Vagina (tissue), 2 donors: ENCODE data around the gene CADPS.

Experiments
- POLR2A ChIP-seq, 2 donors: fragments of 450-650 bp; IDR thresholded peaks; one replicate each; pipeline ENCODE4 v1.6.1; 2017; ENCODE audit warnings: antibody characterized with exemption in 2 of 2, mild to moderate bottlenecking in 2 of 2, moderate library complexity in 2 of 2
- POLR2AphosphoS5 ChIP-seq, 2 donors: sonication (generic); formaldehyde crosslinking; IDR thresholded peaks; one replicate each; pipeline ENCODE4 v1.9.0; 2017; ENCODE audit warnings: antibody characterized with exemption in 2 of 2, mild to moderate bottlenecking in 2 of 2, low read depth in 1 of 2; ENCODE audit not compliant: insufficient read depth in 1 of 2
- TF ChIP-seq, protein P1 (sequence below), 3 experiments: fragments of 450-650 bp in 2 of 3; fragments of 200-600 bp in 1 of 3; sonication (generic) in 1 of 3; IDR thresholded peaks; one replicate each; pipeline ENCODE4 v1.5.1; 2017 to 2019; ENCODE audit warnings: antibody characterized with exemption in 3 of 3, mild to moderate bottlenecking in 2 of 3, moderate library complexity in 2 of 3

DNA sequence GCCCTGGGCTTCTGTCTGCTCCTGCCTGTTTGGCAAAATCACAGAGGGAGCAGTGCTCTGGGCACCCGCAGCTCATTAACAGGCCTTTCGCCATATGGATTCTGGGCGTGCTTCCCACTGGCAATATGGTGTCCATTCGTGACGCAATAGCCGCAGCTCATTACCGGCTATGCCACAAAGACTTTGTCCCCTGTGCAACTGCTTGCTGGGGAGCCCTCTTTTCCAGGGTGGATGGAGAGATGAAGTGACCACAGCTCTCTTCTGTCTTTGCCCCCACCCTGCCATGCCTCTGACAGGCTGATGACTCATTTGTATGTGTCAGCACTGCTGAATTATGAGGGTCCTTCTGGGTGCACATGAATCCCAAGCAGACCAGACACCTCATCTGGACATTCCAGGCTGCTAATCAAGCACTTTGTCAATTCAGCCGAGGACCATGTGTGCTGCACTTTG is 287.6 kb downstream of the CADPS start:
- TF ChIP-seq, protein P1, sequence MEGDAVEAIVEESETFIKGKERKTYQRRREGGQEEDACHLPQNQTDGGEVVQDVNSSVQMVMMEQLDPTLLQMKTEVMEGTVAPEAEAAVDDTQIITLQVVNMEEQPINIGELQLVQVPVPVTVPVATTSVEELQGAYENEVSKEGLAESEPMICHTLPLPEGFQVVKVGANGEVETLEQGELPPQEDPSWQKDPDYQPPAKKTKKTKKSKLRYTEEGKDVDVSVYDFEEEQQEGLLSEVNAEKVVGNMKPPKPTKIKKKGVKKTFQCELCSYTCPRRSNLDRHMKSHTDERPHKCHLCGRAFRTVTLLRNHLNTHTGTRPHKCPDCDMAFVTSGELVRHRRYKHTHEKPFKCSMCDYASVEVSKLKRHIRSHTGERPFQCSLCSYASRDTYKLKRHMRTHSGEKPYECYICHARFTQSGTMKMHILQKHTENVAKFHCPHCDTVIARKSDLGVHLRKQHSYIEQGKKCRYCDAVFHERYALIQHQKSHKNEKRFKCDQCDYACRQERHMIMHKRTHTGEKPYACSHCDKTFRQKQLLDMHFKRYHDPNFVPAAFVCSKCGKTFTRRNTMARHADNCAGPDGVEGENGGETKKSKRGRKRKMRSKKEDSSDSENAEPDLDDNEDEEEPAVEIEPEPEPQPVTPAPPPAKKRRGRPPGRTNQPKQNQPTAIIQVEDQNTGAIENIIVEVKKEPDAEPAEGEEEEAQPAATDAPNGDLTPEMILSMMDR (IDR thresholded peaks at IDR 0.05), result no peak
- TF ChIP-seq POLR2A (IDR thresholded peaks at IDR 0.05) (no peak), POLR2AphosphoS5 (IDR thresholded peaks at IDR 0.05; ENCODE audit: insufficient read depth in 1 of 2, low read depth in 1 of 2) (no peak)
